Lung (tissue), 12 donors: Measurements from ENCODE around the gene PHAF1. TPM values are rescaled to one million over a fixed set of nuclear protein-coding genes. Genes with fewer than 3 reads are reported as not detected.
A peak's percentile ranks its signal among the peaks of the same experiment; 100 is the strongest.

Source experiments
- ATAC-seq: fragments of 200-7000 bp; cut with Tn5 transposase; one replicate; pipeline ENCODE4 v1.9.1; 2020; ENCODE audit warnings: moderate number of reproducible peaks; ENCODE audit not compliant: insufficient read depth, low FRiP score
- DNase-seq, 3 donors: peaks; one replicate each; pipeline ENCODE4 v3.0.0-alpha.2; 2013 to 2017
- H3K27ac ChIP-seq, 2 donors: one replicate each; pipeline ENCODE4 v1.5.1; 2013; ENCODE audit warnings: mild to moderate bottlenecking in 2 of 2, moderate library complexity in 2 of 2, control low read depth in 1 of 2, inconsistent platforms in 1 of 2, low read depth in 1 of 2, low read length in 1 of 2
- H3K27me3 ChIP-seq, 3 donors: one replicate each; pipeline ENCODE4 v1.5.1; 2013; ENCODE audit warnings: low read length in 2 of 3; ENCODE audit not compliant: control insufficient read depth in 3 of 3, insufficient read depth in 3 of 3
- H3K36me3 ChIP-seq, 4 donors: one replicate each; pipeline ENCODE4 v1.5.1; 2013; ENCODE audit warnings: low read length in 4 of 4, mild to moderate bottlenecking in 1 of 4, moderate library complexity in 1 of 4; ENCODE audit not compliant: control insufficient read depth in 4 of 4, insufficient read depth in 4 of 4
- H3K4me1 ChIP-seq, 5 donors: one replicate each; pipeline ENCODE4 v1.5.1; 2013; ENCODE audit warnings: low read length in 5 of 5, mild to moderate bottlenecking in 2 of 5, moderate library complexity in 1 of 5; ENCODE audit not compliant: control insufficient read depth in 5 of 5, insufficient read depth in 5 of 5
- H3K4me3 ChIP-seq: one replicate; pipeline ENCODE4 v1.5.1; 2013; ENCODE audit warnings: mild to moderate bottlenecking, control low read depth, moderate library complexity
- H3K9ac ChIP-seq, 2 donors: one replicate each; pipeline ENCODE4 v1.5.1; 2013; ENCODE audit warnings: low read length in 2 of 2, control low read depth in 1 of 2; ENCODE audit not compliant: insufficient read depth in 1 of 2
- H3K9me3 ChIP-seq, 4 donors: one replicate each; pipeline ENCODE4 v1.5.1; 2013; ENCODE audit warnings: low read length in 3 of 4, mild to moderate bottlenecking in 1 of 4, moderate library complexity in 1 of 4; ENCODE audit not compliant: control insufficient read depth in 4 of 4, insufficient read depth in 3 of 4
- CTCF ChIP-seq: IDR thresholded peaks from 2 replicates; pipeline ENCODE4 v1.5.1; 2012; ENCODE audit warnings: mild to moderate bottlenecking; ENCODE audit errors: control extremely low read depth, extremely low read depth
- WGBS, 2 donors: extraction: QIAGEN DNeasy Blood & Tissue Kit; methylation state at CpG; one replicate each; pipeline ENCODE4 v1.1.7; 2013; 5-methylcytosine and 5-hydroxymethylcytosine counted together
- polyA plus RNA-seq, 2 donors: library from polyadenylated mRNA; stranded (reverse); fragments of 200-250 nt; gene quantifications; one replicate each; pipeline ENCODE4 v1.2.1, GENCODE V29; 2013
- total RNA-seq, 2 donors: library from RNA; depleted of rRNA in 1 of 2; stranded (reverse); fragments of >200 nt in 1 of 2; gene quantifications; one replicate each; pipeline ENCODE4 v1.2.1, GENCODE V29; 2014 to 2021
- donor health status: control.
- donor health status: control.
- donor health status: Bipolar disorder and iron deficiency.
- donor health status: healthy.
- donor health status: DM: yes; HTN: yes; CAD: no.

Gene PHAF1
- total and polyA plus RNA-seq, 4 donors, result 9.1 to 36.1 (median 13.3) TPM

- H3K4me1 ChIP-seq, result peaks cover 0 to 40% (median 16%) of the 10 kb centered on the region in 5 donors
- peak; percentile 4 for TF ChIP-seq CTCF
- 8 to 10% methylated on average over 22 to 24 of the region's 24 CpGs for WGBS, 2 donors
- H3K9me3 ChIP-seq, result no peaks in the 10 kb centered on the region
- no peak overlapping the region for H3K4me3 ChIP-seq
- peak; percentile 64 to 71 (median 64) for DNase-seq
- ATAC-seq, result no peak
- peaks cover 0 to 64% (median 39%) of the 10 kb centered on the region in 3 donors for H3K27me3 ChIP-seq
- no peak overlapping the region for H3K9ac ChIP-seq
- H3K36me3 ChIP-seq, result no peaks in the 10 kb centered on the region
- peak overlapping the region; percentile 70 to 90 for H3K27ac ChIP-seq
Measured at GRCh38 chr16:67169642-67170167, 60.0 kb downstream of the PHAF1 start.

DNA sequence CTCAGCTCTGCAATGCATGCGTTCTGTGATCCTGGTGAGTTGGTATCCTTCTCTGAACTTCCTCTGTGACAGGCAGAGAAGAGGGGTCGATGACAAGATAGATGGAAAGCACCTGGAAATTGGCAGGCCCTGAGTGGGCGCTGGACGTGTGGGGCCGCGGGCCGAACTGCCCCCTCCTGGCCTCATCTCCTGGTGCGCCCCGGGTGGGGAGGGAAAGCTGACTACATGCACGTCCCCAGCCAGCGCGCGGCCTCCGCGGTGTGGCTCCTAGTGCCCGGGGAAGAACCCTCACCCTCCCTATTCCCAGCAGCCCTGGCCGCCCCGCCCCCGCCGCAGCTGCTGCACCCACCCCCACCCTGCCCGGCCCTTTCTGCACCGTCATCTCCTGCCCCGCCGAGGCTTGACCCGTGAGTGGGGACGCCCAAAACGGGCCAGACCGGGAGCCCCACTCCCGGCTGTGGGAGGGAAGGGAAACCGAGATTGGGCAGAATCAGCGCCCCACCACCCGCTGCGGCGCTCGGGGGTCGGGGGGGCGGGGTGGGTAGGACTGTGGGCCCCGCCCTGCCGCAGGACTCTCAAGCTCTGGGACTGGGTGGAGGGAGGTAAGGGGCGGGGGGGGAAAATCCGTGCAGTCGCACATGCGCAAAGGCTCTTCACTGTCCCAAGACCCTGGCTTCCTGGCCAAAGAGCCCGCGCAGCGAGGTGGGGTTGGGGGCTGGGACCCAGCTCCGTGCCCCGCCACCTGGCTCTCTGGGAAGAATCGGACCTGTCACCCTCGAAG lies 60.6 kb downstream of the PHAF1 start, which contains the start of gene NOL3:
Gene NOL3 (plus strand): TSS at position 371 of the 781 bp plus-strand sequence.
- peak within 1 kb of the TSS; percentile 70 to 90 for H3K27ac ChIP-seq
- DNase-seq (peak; percentile 79 to 84 (median 81)), ATAC-seq (peak; percentile 73)
- peaks cover 0 to 41% (median 16%) of the 10 kb centered on the region in 5 donors for H3K4me1 ChIP-seq
- TF ChIP-seq CTCF, result no peak
- peak within 1 kb of the TSS; percentile 34 for H3K4me3 ChIP-seq
- no peaks in the 10 kb centered on the region for H3K36me3 ChIP-seq
- H3K9ac ChIP-seq, result peak within 1 kb of the TSS in 1 of 2 donors; percentile 8
- WGBS, 2 donors, result 1 to 2% methylated on average over 37 to 50 of the region's 50 CpGs
- H3K9me3 ChIP-seq, result no peaks in the 10 kb centered on the region
- peaks cover 0 to 58% (median 32%) of the 10 kb centered on the region in 3 donors for H3K27me3 ChIP-seq

GRCh38 chr16:67170949-67171649 lies 61.4 kb downstream of the PHAF1 start:
- H3K4me1 ChIP-seq, result peaks cover 0 to 46% (median 15%) of the 10 kb centered on the region in 5 donors
- peak overlapping the region in 1 of 2 donors; percentile 8 for H3K9ac ChIP-seq
- no peak for DNase-seq
- WGBS, 2 donors, result 42% methylated on average over 14 of the region's 14 CpGs
- H3K36me3 ChIP-seq, result no peaks in the 10 kb centered on the region
- ATAC-seq, result peak; percentile 1
- peaks cover 0 to 51% (median 30%) of the 10 kb centered on the region in 3 donors for H3K27me3 ChIP-seq
- no peaks in the 10 kb centered on the region for H3K9me3 ChIP-seq
- no peak overlapping the region for H3K4me3 ChIP-seq
- no peak for TF ChIP-seq CTCF
- H3K27ac ChIP-seq, result peak overlapping the region; percentile 70 to 85
